ENCODE measurements around the gene VAMP4. TPM values are rescaled to one million over a fixed set of nuclear protein-coding genes. Genes with fewer than 3 reads are reported as not detected.

Gene VAMP4
- total and polyA plus RNA-seq, 2 experiments from 2014 or later: 7.3 to 7.4 TPM

DNA sequence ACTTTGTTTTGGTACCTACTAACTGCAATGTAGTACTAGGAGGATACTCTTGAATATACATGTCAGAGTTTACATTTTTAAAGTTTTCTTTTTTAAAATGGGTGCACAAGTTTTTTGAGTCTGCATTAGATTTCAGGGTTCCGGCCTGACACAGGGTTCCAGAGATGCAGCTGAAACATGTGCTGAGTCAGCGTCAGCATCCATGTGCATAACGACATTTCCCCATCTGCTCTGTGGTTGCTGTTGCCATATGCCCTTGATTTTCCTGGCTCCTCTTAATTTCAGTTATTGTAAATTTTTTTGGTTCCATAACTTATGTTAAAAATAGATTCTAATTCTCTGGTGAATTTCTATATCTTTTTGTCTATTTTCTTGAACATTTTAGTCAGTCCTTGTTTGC is 27.3 kb upstream of the VAMP4 start (continued):
- TF ChIP-seq ZNF462 (CRISPR knock-in tag; IDR thresholded peaks at IDR 0.05) (no peak), CTCF (conservative IDR thresholded peaks at IDR 0.05; ENCODE audit: low read depth in 2 of 2) (no peak)

- Mint-ChIP-seq H3K9me3 (peaks cover 9% of the 10 kb centered on the region; the same call in 1 of the 3 replicates), H3K4me1 (peaks cover 8% of the 10 kb centered on the region; the same call in 2 of the 3 replicates), H3K27ac (no peak overlapping the region), H3K36me3 (ENCODE audit: low read depth) (no peaks in the 10 kb centered on the region), H3K4me3 (no peak overlapping the region), H3K27me3 (ENCODE audit: insufficient read depth, low read depth, poor library complexity) (no peaks in the 10 kb centered on the region)
- H3K4me3 ChIP-seq: no peak overlapping the region
- H3K36me3 ChIP-seq (ENCODE audit: insufficient read depth): no peaks in the 10 kb centered on the region
- peaks cover 6% of the 10 kb centered on the region; the same call in 1 of the 2 replicates for H3K4me1 ChIP-seq (ENCODE audit: insufficient read depth)
- no peaks in the 10 kb centered on the region for H4K20me1 ChIP-seq (replicated peaks; ENCODE audit: insufficient read depth)
- H3K4me2 ChIP-seq: no peak overlapping the region
- DNase-seq (ENCODE audit: low spot score) (no peak), ATAC-seq (no peak)
- no peaks in the 10 kb centered on the region; the same call in 1 of the 2 replicates for H3K9me2 ChIP-seq (ENCODE audit: insufficient read depth)
- H3F3A ChIP-seq (replicated peaks; ENCODE audit: low read depth): no peaks in the 10 kb centered on the region
- H3K27me3 ChIP-seq (ENCODE audit: insufficient read depth): no peaks in the 10 kb centered on the region
- no peak overlapping the region for H3K27ac ChIP-seq (ENCODE audit: low read depth)
- no peaks in the 10 kb centered on the region for H3K79me2 ChIP-seq (replicated peaks; ENCODE audit: insufficient read depth)
- H2AFZ ChIP-seq: 0 out of 2 replicates have a peak overlapping the region, but pooled peaks have one; percentile 28
- TF ChIP-seq CREB1 (CRISPR knock-in tag; IDR thresholded peaks at IDR 0.05; ENCODE audit: low read depth) (no peak), JUNB (IDR thresholded peaks at IDR 0.05; ENCODE audit: unreplicated experiment) (no peak), POLR2AphosphoS5 (IDR thresholded peaks at IDR 0.05; ENCODE audit: low read depth) (no peak), EZH2 (IDR thresholded peaks at IDR 0.05; ENCODE audit: low read depth, unreplicated experiment) (no peak), CTCF (conservative IDR thresholded peaks at IDR 0.05; ENCODE audit: low read depth in 2 of 2) (no peak), ZNF114 (CRISPR knock-in tag; IDR thresholded peaks at IDR 0.05) (no peak), EZH2phosphoT487 (IDR thresholded peaks at IDR 0.05; ENCODE audit: unreplicated experiment) (no peak), STAT1 (IDR thresholded peaks at IDR 0.05; ENCODE audit: unreplicated experiment) (no peak), NANOG (IDR thresholded peaks at IDR 0.05; ENCODE audit: borderline replicate concordance) (no peak)
- TF ChIP-seq, protein P1, sequence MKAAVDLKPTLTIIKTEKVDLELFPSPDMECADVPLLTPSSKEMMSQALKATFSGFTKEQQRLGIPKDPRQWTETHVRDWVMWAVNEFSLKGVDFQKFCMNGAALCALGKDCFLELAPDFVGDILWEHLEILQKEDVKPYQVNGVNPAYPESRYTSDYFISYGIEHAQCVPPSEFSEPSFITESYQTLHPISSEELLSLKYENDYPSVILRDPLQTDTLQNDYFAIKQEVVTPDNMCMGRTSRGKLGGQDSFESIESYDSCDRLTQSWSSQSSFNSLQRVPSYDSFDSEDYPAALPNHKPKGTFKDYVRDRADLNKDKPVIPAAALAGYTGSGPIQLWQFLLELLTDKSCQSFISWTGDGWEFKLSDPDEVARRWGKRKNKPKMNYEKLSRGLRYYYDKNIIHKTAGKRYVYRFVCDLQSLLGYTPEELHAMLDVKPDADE (IDR thresholded peaks at IDR 0.05): no peak
Observed at GRCh38 chr1:171763764-171764163, 21.9 kb upstream of the VAMP4 start.

Data from GM23338 (cell line).